ENCODE data around the gene PEX3.

DNA sequence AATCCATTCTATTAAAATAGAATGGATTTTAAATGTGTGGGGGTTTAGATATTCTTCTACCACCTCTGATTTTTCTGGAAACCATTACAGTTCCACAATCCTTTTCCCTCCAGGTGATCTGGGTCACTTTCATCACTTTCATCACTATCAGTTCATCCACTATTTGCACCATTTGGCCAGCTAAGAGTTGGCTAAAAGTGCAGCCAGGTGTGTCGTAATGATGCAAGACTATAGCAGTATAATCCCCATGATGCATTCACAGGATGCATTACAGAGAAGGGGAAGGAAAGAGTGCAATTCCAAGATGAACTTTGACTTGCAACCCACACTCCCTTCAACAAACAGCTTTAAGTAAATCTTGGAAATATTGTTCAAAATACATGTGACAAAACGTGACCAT lies 56.0 kb downstream of the PEX3 start:
- TF ChIP-seq, protein P1, sequence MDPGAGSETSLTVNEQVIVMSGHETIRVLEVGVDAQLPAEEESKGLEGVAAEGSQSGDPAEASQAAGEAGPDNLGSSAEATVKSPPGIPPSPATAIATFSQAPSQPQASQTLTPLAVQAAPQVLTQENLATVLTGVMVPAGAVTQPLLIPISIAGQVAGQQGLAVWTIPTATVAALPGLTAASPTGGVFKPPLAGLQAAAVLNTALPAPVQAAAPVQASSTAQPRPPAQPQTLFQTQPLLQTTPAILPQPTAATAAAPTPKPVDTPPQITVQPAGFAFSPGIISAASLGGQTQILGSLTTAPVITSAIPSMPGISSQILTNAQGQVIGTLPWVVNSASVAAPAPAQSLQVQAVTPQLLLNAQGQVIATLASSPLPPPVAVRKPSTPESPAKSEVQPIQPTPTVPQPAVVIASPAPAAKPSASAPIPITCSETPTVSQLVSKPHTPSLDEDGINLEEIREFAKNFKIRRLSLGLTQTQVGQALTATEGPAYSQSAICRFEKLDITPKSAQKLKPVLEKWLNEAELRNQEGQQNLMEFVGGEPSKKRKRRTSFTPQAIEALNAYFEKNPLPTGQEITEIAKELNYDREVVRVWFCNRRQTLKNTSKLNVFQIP (CRISPR knock-in tag; IDR thresholded peaks at IDR 0.05; ENCODE audit: borderline replicate concordance, low read depth): no peak
- TF ChIP-seq ZNF70 (CRISPR knock-in tag; IDR thresholded peaks at IDR 0.05) (no peak), ZFP3 (CRISPR knock-in tag; IDR thresholded peaks at IDR 0.05) (no peak), ZNF565 (CRISPR knock-in tag; conservative IDR thresholded peaks at IDR 0.05; ENCODE audit: low read depth) (no peak), ESRRG (CRISPR knock-in tag; IDR thresholded peaks at IDR 0.05) (no peak), ARNTL (CRISPR knock-in tag; IDR thresholded peaks at IDR 0.05; ENCODE audit: borderline replicate concordance, low read depth) (no peak), BACH2 (CRISPR knock-in tag; IDR thresholded peaks at IDR 0.05; ENCODE audit: borderline replicate concordance) (no peak), RARB (CRISPR knock-in tag; IDR thresholded peaks at IDR 0.05) (no peak), CSDC2 (CRISPR knock-in tag; IDR thresholded peaks at IDR 0.05) (no peak), TOX (CRISPR knock-in tag; IDR thresholded peaks at IDR 0.05; ENCODE audit: borderline replicate concordance) (no peak)
- TF ChIP-seq, protein P2, sequence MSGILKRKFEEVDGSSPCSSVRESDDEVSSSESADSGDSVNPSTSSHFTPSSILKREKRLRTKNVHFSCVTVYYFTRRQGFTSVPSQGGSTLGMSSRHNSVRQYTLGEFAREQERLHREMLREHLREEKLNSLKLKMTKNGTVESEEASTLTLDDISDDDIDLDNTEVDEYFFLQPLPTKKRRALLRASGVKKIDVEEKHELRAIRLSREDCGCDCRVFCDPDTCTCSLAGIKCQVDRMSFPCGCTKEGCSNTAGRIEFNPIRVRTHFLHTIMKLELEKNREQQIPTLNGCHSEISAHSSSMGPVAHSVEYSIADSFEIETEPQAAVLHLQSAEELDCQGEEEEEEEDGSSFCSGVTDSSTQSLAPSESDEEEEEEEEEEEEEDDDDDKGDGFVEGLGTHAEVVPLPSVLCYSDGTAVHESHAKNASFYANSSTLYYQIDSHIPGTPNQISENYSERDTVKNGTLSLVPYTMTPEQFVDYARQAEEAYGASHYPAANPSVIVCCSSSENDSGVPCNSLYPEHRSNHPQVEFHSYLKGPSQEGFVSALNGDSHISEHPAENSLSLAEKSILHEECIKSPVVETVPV (CRISPR knock-in tag; IDR thresholded peaks at IDR 0.05): no peak
- TF ChIP-seq, protein P3, sequence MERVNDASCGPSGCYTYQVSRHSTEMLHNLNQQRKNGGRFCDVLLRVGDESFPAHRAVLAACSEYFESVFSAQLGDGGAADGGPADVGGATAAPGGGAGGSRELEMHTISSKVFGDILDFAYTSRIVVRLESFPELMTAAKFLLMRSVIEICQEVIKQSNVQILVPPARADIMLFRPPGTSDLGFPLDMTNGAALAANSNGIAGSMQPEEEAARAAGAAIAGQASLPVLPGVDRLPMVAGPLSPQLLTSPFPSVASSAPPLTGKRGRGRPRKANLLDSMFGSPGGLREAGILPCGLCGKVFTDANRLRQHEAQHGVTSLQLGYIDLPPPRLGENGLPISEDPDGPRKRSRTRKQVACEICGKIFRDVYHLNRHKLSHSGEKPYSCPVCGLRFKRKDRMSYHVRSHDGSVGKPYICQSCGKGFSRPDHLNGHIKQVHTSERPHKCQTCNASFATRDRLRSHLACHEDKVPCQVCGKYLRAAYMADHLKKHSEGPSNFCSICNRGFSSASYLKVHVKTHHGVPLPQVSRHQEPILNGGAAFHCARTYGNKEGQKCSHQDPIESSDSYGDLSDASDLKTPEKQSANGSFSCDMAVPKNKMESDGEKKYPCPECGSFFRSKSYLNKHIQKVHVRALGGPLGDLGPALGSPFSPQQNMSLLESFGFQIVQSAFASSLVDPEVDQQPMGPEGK (CRISPR knock-in tag; IDR thresholded peaks at IDR 0.05; ENCODE audit: borderline replicate concordance): no peak
- TF ChIP-seq, protein P4, sequence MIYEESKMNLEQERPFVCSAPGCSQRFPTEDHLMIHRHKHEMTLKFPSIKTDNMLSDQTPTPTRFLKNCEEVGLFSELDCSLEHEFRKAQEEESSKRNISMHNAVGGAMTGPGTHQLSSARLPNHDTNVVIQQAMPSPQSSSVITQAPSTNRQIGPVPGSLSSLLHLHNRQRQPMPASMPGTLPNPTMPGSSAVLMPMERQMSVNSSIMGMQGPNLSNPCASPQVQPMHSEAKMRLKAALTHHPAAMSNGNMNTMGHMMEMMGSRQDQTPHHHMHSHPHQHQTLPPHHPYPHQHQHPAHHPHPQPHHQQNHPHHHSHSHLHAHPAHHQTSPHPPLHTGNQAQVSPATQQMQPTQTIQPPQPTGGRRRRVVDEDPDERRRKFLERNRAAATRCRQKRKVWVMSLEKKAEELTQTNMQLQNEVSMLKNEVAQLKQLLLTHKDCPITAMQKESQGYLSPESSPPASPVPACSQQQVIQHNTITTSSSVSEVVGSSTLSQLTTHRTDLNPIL (CRISPR knock-in tag; IDR thresholded peaks at IDR 0.05; ENCODE audit: low read depth): no peak

All from SK-N-SH treated with all-trans-retinoic acid at 6 μM for 48 hours (cell line).